ENCODE results near the gene FOXL2NB. TPM values are rescaled to one million over a fixed set of nuclear protein-coding genes. Genes with fewer than 3 reads are reported as not detected.

Gene FOXL2NB
- total and polyA plus RNA-seq, 2 of the 13 experiments (the other 11 are each of a cell fraction or from before 2014, with no cell fraction given): not detected

DNA sequence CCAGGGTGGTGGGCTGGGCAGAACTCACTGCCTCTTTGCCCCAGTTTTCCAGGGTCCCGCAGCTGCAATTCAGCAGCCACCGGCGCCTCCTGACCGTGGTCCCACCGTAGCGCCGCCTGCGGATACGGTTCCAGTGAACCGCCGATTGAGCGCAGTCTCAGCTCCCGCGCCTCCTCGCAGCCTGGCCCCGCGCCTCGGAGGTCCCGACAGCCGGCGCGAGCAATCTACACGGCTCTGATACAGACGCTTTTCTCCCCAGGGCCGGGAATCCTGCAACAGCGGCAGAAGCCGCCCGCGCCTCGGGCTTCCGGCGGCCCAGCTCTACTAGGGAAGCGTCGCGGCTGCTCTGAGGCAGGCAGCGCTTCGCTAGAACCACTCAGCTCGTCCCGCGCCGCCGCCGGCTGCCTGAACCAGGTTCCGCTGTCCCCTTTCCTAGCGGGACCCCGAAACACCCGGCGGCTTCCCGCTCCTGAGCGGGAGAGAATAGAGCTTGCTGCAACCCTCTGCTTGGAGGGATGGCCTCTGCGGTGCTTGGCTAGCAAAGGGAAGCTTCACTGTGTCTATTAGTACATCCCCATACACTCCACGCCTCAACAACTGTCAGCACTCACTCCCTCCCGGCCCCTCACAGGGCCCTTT lies 3.1 kb downstream of the FOXL2NB start (continued):
- TF ChIP-seq POGZ (CRISPR knock-in tag; IDR thresholded peaks at IDR 0.05) (no peak), MED13 (CRISPR knock-in tag; IDR thresholded peaks at IDR 0.05) (no peak), HNRNPK (IDR thresholded peaks at IDR 0.05; ENCODE audit: low read depth, low read length, poor library complexity, severe bottlenecking) (no peak), ZNF776 (CRISPR knock-in tag; IDR thresholded peaks at IDR 0.05) (no peak), ZNF34 (CRISPR knock-in tag; IDR thresholded peaks at IDR 0.05; ENCODE audit: borderline replicate concordance) (no peak), CAMTA2 (CRISPR knock-in tag; IDR thresholded peaks at IDR 0.05; ENCODE audit: borderline replicate concordance) (no peak), ZNF251 (CRISPR knock-in tag; IDR thresholded peaks at IDR 0.05) (no peak), HDAC2 (CRISPR knock-in tag; IDR thresholded peaks at IDR 0.05) (no peak), DNMT1 (CRISPR knock-in tag; IDR thresholded peaks at IDR 0.05) (no peak), ZFP91 (CRISPR knock-in tag; IDR thresholded peaks at IDR 0.05; ENCODE audit: borderline replicate concordance) (peak; percentile 22; the same call in 1 of the 2 replicates), MYC (CRISPR knock-in tag; IDR thresholded peaks at IDR 0.05; ENCODE audit: borderline replicate concordance) (no peak)
- TF ChIP-seq, protein P1, sequence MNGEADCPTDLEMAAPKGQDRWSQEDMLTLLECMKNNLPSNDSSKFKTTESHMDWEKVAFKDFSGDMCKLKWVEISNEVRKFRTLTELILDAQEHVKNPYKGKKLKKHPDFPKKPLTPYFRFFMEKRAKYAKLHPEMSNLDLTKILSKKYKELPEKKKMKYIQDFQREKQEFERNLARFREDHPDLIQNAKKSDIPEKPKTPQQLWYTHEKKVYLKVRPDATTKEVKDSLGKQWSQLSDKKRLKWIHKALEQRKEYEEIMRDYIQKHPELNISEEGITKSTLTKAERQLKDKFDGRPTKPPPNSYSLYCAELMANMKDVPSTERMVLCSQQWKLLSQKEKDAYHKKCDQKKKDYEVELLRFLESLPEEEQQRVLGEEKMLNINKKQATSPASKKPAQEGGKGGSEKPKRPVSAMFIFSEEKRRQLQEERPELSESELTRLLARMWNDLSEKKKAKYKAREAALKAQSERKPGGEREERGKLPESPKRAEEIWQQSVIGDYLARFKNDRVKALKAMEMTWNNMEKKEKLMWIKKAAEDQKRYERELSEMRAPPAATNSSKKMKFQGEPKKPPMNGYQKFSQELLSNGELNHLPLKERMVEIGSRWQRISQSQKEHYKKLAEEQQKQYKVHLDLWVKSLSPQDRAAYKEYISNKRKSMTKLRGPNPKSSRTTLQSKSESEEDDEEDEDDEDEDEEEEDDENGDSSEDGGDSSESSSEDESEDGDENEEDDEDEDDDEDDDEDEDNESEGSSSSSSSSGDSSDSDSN (CRISPR knock-in tag; IDR thresholded peaks at IDR 0.05): peak; percentile 40
- TF ChIP-seq, protein P2, sequence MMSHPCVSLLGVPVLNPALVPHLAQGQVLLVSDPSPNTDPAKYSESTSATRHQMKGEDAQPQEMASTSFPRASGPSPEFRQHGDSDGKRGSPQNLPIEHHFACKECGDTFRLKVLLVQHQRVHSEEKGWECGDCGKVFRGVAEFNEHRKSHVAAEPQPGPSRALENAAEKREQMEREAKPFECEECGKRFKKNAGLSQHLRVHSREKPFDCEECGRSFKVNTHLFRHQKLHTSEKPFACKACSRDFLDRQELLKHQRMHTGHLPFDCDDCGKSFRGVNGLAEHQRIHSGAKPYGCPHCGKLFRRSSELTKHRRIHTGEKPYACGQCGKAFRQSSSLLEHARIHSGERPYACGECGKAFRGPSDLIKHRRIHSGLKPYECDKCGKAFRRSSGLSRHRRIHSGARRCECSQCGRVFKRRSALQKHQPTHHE (CRISPR knock-in tag; IDR thresholded peaks at IDR 0.05; ENCODE audit: borderline replicate concordance): no peak
- TF ChIP-seq, protein P3, sequence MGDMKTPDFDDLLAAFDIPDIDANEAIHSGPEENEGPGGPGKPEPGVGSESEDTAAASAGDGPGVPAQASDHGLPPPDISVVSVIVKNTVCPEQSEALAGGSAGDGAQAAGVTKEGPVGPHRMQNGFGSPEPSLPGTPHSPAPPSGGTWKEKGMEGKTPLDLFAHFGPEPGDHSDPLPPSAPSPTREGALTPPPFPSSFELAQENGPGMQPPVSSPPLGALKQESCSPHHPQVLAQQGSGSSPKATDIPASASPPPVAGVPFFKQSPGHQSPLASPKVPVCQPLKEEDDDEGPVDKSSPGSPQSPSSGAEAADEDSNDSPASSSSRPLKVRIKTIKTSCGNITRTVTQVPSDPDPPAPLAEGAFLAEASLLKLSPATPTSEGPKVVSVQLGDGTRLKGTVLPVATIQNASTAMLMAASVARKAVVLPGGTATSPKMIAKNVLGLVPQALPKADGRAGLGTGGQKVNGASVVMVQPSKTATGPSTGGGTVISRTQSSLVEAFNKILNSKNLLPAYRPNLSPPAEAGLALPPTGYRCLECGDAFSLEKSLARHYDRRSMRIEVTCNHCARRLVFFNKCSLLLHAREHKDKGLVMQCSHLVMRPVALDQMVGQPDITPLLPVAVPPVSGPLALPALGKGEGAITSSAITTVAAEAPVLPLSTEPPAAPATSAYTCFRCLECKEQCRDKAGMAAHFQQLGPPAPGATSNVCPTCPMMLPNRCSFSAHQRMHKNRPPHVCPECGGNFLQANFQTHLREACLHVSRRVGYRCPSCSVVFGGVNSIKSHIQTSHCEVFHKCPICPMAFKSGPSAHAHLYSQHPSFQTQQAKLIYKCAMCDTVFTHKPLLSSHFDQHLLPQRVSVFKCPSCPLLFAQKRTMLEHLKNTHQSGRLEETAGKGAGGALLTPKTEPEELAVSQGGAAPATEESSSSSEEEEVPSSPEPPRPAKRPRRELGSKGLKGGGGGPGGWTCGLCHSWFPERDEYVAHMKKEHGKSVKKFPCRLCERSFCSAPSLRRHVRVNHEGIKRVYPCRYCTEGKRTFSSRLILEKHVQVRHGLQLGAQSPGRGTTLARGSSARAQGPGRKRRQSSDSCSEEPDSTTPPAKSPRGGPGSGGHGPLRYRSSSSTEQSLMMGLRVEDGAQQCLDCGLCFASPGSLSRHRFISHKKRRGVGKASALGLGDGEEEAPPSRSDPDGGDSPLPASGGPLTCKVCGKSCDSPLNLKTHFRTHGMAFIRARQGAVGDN (CRISPR knock-in tag; IDR thresholded peaks at IDR 0.05): peak; percentile 69

All from HepG2 (cell line).